ENCODE measurements around the gene KIF12. TPM values are rescaled to one million over a fixed set of nuclear protein-coding genes. Genes with fewer than 3 reads are reported as not detected.
"Not testable (repeated sequence)": the region's sequence is repeated elsewhere in the genome, so short reads cannot be mapped to it uniquely, and the experiment has no call there.

Gene KIF12
- total RNA-seq, 1 donor from 2014 or later = 0.53 TPM

DNA sequence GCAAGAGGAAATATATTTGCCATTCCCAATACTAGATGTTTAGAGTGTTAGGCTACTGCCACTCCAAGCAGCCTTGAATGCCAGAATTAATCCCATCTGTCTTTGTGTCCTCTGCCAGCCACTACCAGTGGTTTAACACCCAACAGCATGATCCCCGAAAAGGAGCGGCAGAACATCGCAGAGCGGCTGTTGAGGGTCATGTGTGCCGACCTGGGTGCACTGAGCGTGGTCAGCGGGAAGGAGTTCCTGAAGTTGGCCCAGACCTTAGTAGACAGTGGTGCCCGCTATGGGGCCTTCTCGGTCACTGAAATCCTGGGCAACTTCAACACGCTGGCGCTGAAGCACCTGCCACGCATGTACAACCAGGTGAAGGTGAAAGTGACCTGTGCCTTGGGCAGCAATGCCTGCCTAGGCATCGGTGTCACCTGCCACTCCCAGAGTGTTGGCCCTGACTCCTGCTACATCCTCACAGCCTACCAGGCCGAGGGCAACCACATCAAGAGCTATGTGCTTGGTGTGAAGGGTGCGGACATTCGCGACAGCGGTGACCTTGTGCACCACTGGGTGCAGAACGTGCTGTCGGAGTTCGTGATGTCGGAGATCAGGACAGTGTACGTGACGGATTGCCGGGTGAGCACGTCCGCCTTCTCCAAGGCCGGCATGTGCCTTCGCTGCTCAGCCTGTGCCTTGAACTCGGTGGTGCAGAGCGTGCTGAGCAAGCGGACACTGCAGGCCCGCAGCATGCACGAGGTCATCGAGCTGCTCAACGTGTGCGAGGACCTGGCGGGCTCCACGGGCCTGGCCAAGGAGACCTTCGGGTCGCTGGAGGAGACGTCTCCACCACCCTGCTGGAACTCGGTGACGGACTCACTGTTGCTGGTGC, 50.3 kb downstream of the KIF12 start:
- no peak for DNase-seq (ENCODE audit: low read depth, low spot score)

DNA sequence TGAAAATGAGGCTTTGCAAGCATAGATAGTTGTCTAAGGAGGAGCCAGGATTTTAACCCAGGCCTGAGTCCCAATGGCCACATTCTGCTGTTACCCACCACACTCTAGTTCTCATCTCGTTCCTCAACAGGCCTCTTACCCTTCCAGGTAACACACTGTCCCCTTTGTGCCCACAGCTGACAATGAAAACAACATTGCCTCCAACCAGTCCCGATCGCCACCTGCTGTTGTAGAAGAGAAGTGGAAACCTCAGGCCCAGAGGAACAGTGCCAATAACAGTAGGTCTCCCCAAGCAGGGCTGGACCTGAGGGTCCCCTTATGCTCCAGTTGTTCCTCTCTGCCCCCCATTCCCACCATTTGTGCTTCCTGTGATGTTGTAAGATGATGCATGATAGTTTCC, 51.4 kb downstream of the KIF12 start:
- DNase-seq (ENCODE audit: low read depth, low spot score) = no peak

DNA sequence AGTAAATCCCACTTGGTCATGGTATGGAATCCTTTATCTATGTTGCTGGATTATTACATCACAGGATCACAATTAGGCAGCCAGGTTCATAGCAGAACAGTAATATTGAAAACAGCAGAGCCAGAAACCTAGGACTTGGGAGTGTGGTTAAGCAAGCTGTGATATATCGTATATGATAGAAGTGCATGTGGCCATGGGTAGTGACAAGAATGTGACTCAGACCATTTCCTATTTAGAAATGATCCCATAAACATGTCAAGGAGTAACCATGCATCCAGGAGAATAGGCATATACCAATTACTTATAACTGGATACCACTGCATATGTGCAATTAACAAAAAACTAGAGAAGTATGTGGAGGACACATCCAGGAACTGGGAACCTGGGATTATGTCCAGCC, 52.2 kb downstream of the KIF12 start:
- no peak for DNase-seq (ENCODE audit: low read depth, low spot score)

DNA sequence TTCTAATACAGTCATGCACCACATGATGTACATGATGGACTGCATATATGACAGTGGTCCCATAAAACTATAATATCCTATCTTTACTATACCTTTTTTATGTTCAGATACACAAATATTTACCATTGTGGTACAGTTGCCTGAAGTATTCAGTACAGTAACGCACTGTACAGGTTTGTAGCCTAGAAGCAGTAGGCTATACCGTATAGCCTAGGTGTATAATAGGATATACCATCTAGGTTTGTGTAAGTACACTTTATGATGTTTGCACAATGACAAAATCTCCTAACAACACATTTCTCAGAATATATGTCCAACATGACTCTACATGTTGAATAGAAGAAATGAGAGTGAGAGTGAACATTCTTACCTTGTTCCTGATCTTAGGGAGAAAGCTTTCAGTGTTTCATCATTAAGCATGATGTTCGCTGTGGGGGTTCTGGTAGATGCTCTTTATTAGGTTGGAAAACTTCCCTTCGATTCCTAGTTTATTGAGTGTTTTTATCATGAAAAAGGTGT, 52.8 kb downstream of the KIF12 start:
- no peak for DNase-seq (ENCODE audit: low read depth, low spot score)

DNA sequence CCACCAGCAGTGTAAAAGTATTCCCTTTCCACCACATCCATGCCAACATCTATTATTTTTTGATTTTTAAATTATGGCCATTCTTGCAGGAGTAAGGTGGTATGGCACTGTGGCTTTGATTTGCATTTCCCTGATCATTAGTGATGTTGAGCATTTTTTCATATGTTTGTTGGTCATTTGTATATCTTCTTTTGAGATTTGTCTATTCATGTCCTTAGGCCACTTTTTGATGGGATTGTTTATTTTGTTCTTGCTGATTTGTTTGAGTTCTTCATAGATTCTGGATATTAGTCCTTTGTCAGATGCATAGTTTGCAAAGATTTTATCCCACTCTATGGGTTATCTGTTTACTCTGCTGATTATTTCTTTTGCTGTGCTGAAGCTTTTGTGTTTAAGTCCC, 55.4 kb downstream of the KIF12 start:
- DNase-seq (ENCODE audit: low read depth, low spot score) = not testable (repeated sequence)

Other genes starting within 250 kb of the KIF12 start
- 14.8 and 15.8 TPM in 2 replicates for gene ZNF618, start 223.0 kb downstream of the KIF12 start, total RNA-seq
- not detected in 2 replicates for gene AMBP, start 21.0 kb downstream of the KIF12 start, total RNA-seq
- gene COL27A1, start 56.2 kb upstream of the KIF12 start, total RNA-seq = 4.4 and 8.2 TPM in 2 replicates
- gene ORM1, start 223.8 kb upstream of the KIF12 start, total RNA-seq = not detected in 2 replicates
- gene ORM2, start 230.6 kb upstream of the KIF12 start, total RNA-seq = not detected in 2 replicates